ENCODE measurements around the gene CEP112.

GRCh38 chr17:65925606-65926307 lies 266.2 kb downstream of the CEP112 start:
- TF ChIP-seq, protein P1, sequence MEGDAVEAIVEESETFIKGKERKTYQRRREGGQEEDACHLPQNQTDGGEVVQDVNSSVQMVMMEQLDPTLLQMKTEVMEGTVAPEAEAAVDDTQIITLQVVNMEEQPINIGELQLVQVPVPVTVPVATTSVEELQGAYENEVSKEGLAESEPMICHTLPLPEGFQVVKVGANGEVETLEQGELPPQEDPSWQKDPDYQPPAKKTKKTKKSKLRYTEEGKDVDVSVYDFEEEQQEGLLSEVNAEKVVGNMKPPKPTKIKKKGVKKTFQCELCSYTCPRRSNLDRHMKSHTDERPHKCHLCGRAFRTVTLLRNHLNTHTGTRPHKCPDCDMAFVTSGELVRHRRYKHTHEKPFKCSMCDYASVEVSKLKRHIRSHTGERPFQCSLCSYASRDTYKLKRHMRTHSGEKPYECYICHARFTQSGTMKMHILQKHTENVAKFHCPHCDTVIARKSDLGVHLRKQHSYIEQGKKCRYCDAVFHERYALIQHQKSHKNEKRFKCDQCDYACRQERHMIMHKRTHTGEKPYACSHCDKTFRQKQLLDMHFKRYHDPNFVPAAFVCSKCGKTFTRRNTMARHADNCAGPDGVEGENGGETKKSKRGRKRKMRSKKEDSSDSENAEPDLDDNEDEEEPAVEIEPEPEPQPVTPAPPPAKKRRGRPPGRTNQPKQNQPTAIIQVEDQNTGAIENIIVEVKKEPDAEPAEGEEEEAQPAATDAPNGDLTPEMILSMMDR (IDR thresholded peaks at IDR 0.05), result no peak
- no peak for TF ChIP-seq ZFX (IDR thresholded peaks at IDR 0.05; ENCODE audit: borderline replicate concordance)
